H1 (cell line): ENCODE data around the gene PRXL2A.

Experiments used
- CEBPB ChIP-seq: IDR thresholded peaks from 2 replicates; pipeline ENCODE4 v1.6.1; 2012; ENCODE audit warnings: low read depth, low read length
- EP300 ChIP-seq, 2 experiments: IDR thresholded peaks; 1 replicate in 1 of 2; 2 replicates in 1 of 2; pipeline ENCODE4 v1.6.1; 2011 to 2012; ENCODE audit warnings: low read depth in 2 of 2, low read length in 2 of 2, mild to moderate bottlenecking in 2 of 2, borderline replicate concordance in 1 of 2, inconsistent platforms in 1 of 2, moderate library complexity in 1 of 2
- GTF2F1 ChIP-seq: IDR thresholded peaks from 2 replicates; pipeline ENCODE4 v1.6.1; 2012; ENCODE audit warnings: low read depth, low read length, improper control_type of control experiment, borderline replicate concordance
- JUN ChIP-seq: IDR thresholded peaks from 2 replicates; pipeline ENCODE4 v1.6.1; 2011; ENCODE audit warnings: low read depth, mild to moderate bottlenecking, improper control_type of control experiment, low read length
- JUND ChIP-seq: IDR thresholded peaks from 2 replicates; pipeline ENCODE4 v1.6.1; 2011; ENCODE audit warnings: mild to moderate bottlenecking, improper control_type of control experiment, low read length
- KDM1A ChIP-seq: fragments of 200-600, 300-600 bp; sonication (generic); IDR thresholded peaks from 2 replicates; pipeline ENCODE4 v1.7.1; 2016; ENCODE audit warnings: mild to moderate bottlenecking, low read length, borderline replicate concordance
- POLR2AphosphoS5 ChIP-seq: IDR thresholded peaks from 2 replicates; pipeline ENCODE4 v1.6.1; 2011; ENCODE audit warnings: low read depth, low read length
- SP4 ChIP-seq: IDR thresholded peaks from 2 replicates; pipeline ENCODE4 v1.6.1; 2012; ENCODE audit warnings: low read length, inconsistent platforms
- TAF1 ChIP-seq: IDR thresholded peaks from 2 replicates; pipeline ENCODE4 v1.6.1; 2011; ENCODE audit warnings: mild to moderate bottlenecking, low read depth, low read length
- YY1 ChIP-seq: IDR thresholded peaks from 2 replicates; pipeline ENCODE4 v1.6.1; 2011; ENCODE audit warnings: low read depth, mild to moderate bottlenecking, low read length
- TF ChIP-seq, protein P1 (sequence below): IDR thresholded peaks from 2 replicates; pipeline ENCODE4 v1.6.1; 2011; ENCODE audit warnings: low read length, improper control_type of control experiment
- TF ChIP-seq, protein P2 (sequence below), 3 experiments: IDR thresholded peaks; 1 replicate in 2 of 3; 2 replicates in 1 of 3; pipeline versions ENCODE4 v1.5.1 to v1.6.1; 2011; ENCODE audit warnings: low read length in 3 of 3, mild to moderate bottlenecking in 3 of 3, inconsistent platforms in 2 of 3, low read depth in 1 of 3, moderate library complexity in 1 of 3; ENCODE audit not compliant: insufficient read depth in 1 of 3; ENCODE audit errors: control extremely low read depth in 1 of 3
- TF ChIP-seq, protein P3 (sequence below): IDR thresholded peaks from 2 replicates; pipeline ENCODE4 v1.6.1; 2012; ENCODE audit warnings: inconsistent platforms

DNA sequence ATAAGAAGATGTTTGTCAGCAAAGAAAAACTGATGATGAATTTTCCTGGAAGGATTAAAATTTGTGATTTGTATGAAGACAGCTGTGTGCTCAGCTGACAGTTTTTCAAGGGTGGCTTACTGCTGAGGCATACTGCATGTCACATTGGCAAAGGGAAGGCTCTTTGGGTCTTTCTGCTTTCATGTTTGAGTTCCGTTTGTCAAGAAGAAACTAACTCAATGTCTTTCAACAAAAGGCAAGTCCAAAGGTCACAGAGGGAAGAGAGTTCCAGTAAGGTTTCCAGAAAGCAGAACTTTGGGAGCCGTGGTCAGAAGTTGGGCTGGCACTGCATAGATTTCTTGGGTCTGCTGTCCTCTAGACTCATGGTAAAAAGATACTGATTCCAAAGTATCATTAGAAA, 34.8 kb upstream of the PRXL2A start:
- TF ChIP-seq, protein P1, sequence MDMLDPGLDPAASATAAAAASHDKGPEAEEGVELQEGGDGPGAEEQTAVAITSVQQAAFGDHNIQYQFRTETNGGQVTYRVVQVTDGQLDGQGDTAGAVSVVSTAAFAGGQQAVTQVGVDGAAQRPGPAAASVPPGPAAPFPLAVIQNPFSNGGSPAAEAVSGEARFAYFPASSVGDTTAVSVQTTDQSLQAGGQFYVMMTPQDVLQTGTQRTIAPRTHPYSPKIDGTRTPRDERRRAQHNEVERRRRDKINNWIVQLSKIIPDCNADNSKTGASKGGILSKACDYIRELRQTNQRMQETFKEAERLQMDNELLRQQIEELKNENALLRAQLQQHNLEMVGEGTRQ = no peak
- TF ChIP-seq, protein P2, sequence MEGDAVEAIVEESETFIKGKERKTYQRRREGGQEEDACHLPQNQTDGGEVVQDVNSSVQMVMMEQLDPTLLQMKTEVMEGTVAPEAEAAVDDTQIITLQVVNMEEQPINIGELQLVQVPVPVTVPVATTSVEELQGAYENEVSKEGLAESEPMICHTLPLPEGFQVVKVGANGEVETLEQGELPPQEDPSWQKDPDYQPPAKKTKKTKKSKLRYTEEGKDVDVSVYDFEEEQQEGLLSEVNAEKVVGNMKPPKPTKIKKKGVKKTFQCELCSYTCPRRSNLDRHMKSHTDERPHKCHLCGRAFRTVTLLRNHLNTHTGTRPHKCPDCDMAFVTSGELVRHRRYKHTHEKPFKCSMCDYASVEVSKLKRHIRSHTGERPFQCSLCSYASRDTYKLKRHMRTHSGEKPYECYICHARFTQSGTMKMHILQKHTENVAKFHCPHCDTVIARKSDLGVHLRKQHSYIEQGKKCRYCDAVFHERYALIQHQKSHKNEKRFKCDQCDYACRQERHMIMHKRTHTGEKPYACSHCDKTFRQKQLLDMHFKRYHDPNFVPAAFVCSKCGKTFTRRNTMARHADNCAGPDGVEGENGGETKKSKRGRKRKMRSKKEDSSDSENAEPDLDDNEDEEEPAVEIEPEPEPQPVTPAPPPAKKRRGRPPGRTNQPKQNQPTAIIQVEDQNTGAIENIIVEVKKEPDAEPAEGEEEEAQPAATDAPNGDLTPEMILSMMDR (IDR thresholded peaks at IDR 0.05; ENCODE audit: control extremely low read depth in 1 of 3, insufficient read depth in 1 of 3, low read depth in 1 of 3, low read length in 3 of 3) = no peak
- TF ChIP-seq EP300 (IDR thresholded peaks at IDR 0.05; ENCODE audit: borderline replicate concordance in 1 of 2, low read depth in 2 of 2, low read length in 2 of 2) (no peak), GTF2F1 (no peak), JUN (no peak), POLR2AphosphoS5 (no peak), TAF1 (no peak), SP4 (no peak), KDM1A (no peak), CEBPB (no peak), YY1 (no peak), JUND (no peak)
- TF ChIP-seq, protein P3, sequence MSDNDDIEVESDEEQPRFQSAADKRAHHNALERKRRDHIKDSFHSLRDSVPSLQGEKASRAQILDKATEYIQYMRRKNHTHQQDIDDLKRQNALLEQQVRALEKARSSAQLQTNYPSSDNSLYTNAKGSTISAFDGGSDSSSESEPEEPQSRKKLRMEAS = no peak
